RWPE1 (cell line): ENCODE measurements around the gene FAM187B.

Experiments used
- CTCF ChIA-PET: fragments of 350-600 bp; sonication (Branson Sonifier 250); formaldehyde crosslinking; extraction: SDS; loops from one replicate; lab custom pipeline; 2021; lab: Yijun Ruan, JAX
- POLR2A ChIA-PET: fragments of 400-600 bp; formaldehyde crosslinking; extraction: SDS; loops from one replicate; lab custom pipeline; 2020; ENCODE audit warnings: antibody characterized with exemption; ENCODE audit not compliant: low non-redundant PET; lab: Yijun Ruan, JAX
- DNase-seq: peaks from one replicate; pipeline ENCODE4 v3.0.0; 2012; ENCODE audit warnings: low spot score
- H3K27ac ChIP-seq: fragments of 450-650 bp; 2 replicates; pipeline ENCODE4 v1.5.1; 2017
- CTCF ChIP-seq: fragments of 450-650 bp; conservative IDR thresholded peaks from 2 replicates; pipeline ENCODE4 v1.5.1; 2017; ENCODE audit warnings: low read depth, mild to moderate bottlenecking

FAM187B gene

DNA sequence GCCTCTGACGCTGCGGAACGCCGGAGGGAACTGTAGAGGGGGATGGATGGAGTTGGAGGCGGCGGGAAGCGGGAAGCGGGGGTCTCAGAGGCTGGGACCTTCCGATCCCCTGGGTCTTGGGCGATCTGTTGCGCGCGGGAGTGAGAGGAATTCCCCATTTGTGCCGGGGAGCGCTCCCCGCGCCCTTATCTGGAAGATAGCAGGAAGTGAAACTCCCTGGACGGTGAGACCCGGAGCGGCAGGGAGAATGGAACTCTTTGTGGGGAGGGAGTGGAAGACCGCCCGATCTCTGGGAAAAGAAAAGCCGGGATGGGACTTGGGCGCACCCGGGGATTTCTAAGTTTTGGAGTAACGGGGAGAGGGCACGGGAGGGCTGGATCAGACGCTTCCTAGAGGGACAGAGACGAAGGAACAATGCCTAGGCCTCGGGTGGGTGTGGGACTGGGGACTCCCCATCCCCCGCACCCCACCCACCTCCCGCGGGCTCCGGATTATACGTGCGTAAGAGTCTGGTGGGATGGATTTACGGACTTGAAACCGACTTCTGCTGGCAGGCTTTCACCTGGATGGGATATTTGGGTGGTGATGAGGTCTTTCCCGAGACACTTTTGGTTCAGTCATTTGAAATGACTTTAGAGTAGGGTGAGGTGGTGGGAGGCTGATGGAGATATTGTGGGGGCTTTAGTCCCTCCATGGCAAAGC lies 20.8 kb upstream of the FAM187B start:
- POLR2A ChIA-PET = no interaction called here
- peak overlapping the region; percentile 73 for H3K27ac ChIP-seq
- DNase-seq = peak; percentile 45
- CTCF ChIA-PET = no interaction called here
- no peak for TF ChIP-seq CTCF

- POLR2A ChIA-PET = no interaction called here
- TF ChIP-seq CTCF = no peak
- peak; percentile 98 for DNase-seq
- CTCF ChIA-PET = interaction anchor here (0.7 kb wide), 1 partner anchor 96 kb away, joined by 3 read pairs; no protein-coding TSS in a partner anchor
- peak within 1 kb of the TSS; percentile 73 for H3K27ac ChIP-seq
Measured at GRCh38 chr19:35248310-35249145, 20.0 kb upstream of the FAM187B start, which contains the start of gene LSR. TSS of gene LSR (plus strand) at chr19:35249002. CDS start at chr19:35249023, 21 bp downstream.

GRCh38 chr19:35247526-35248309 lies 19.2 kb upstream of the FAM187B start:
- DNase-seq = peak; percentile 89
- peak overlapping the region; percentile 73 for H3K27ac ChIP-seq
- peak; percentile 73 for TF ChIP-seq CTCF
- POLR2A ChIA-PET = no interaction called here
- CTCF ChIA-PET = interaction anchor here (0.6 to 0.7 kb wide), 3 partner anchors 86 to 275 kb away, joined by 3 to 5 read pairs (median 3); no protein-coding TSS in a partner anchor

DNA sequence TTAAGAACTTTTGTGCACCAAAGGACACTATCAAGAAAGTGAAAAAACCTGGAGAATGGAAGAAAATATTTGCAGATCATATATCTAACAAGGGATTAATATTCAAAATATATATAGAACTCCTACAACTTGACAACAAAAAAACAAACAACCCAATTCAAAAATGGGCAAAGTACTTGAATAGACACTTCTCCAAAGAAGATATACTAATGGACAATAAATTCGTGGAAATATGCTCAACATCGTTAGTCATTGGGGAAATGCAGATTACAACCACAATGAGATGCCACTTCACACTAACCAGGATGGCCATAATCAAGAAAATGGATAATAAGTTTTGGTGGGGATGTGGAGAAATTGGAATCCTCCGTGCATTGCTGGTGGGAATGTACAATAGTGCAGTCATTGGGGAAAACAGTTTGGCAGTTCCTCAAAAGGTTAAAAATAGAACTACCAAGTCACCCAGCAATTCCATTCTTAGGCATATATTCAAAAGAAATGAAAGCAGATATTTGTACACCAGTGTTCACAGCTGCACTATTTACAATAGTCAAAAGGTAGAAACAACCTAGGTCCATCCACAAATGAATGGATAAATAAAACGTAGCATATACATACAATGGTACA lies 18.0 kb upstream of the FAM187B start:
- CTCF ChIA-PET = interaction anchor here (0.6 kb wide), 1 partner anchor 368 kb away, joined by 3 read pairs; no protein-coding TSS in a partner anchor
- H3K27ac ChIP-seq = no peak overlapping the region
- POLR2A ChIA-PET = no interaction called here
- DNase-seq = no peak
- no peak for TF ChIP-seq CTCF

DNA sequence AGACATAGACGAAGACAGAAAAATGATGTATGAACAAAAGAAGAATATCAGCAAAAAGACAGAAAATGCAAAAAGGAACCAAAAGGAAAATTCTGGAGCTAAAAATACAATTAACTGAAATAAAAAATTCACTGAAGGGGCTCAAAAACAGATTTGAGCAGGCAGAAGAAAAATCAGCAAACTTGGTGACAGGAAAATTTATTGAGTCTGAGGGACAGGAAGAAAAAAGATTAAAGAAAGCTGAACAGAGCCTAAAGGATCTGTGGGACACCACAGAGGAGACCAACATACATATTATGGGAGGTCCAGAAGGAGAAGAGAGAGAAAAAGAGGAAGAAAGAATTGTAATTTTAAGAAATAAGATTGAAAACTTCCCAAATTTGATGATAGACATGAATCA lies 12.9 kb upstream of the FAM187B start:
- H3K27ac ChIP-seq = no peak overlapping the region
- POLR2A ChIA-PET = interaction anchor here (0.6 kb wide), 1 partner anchor 81 kb away, joined by 3 read pairs; no protein-coding TSS in a partner anchor
- CTCF ChIA-PET = no interaction called here
- DNase-seq = no peak
- no peak for TF ChIP-seq CTCF
